Measurements from ENCODE around the gene NFE2L3.
A peak's percentile ranks its signal among the peaks of the same experiment; 100 is the strongest.
"Not testable (repeated sequence)": the region's sequence is repeated elsewhere in the genome, so short reads cannot be mapped to it uniquely, and the experiment has no call there.

The NFE2L3 gene

GRCh38 chr7:26144184-26145080, 7.6 kb upstream of the NFE2L3 start:
- DNase-seq: no peak

- DNase-seq: no peak
These were observed 6.8 kb upstream of the NFE2L3 start for GRCh38 chr7:26145238-26145637.

- DNase-seq: no peak
These were observed 5.0 kb upstream of the NFE2L3 start for GRCh38 chr7:26147030-26147429.

GRCh38 chr7:26147646-26148306, 4.2 kb upstream of the NFE2L3 start:
- not testable (repeated sequence) for DNase-seq

- not testable (repeated sequence) for DNase-seq
These were observed 3.7 kb upstream of the NFE2L3 start for GRCh38 chr7:26148307-26148700.

- DNase-seq: no peak
These were observed 2.5 kb upstream of the NFE2L3 start for GRCh38 chr7:26149391-26149977.

GRCh38 chr7:26151096-26151495, 902 bp upstream of the NFE2L3 start:
- no peak for DNase-seq

- DNase-seq: no peak
These were observed 397 bp upstream of the NFE2L3 start for GRCh38 chr7:26151650-26151952.

GRCh38 chr7:26152782-26153240, 813 bp downstream of the NFE2L3 start:
- peak; percentile 63 for DNase-seq

- DNase-seq: no peak
These were observed 1.3 kb downstream of the NFE2L3 start for GRCh38 chr7:26153241-26153822.

- DNase-seq: no peak
These were observed 2.1 kb downstream of the NFE2L3 start for GRCh38 chr7:26153823-26154783.

- DNase-seq: no peak
These were observed 3.8 kb downstream of the NFE2L3 start for GRCh38 chr7:26155531-26156375.

GRCh38 chr7:26156451-26157420, 4.7 kb downstream of the NFE2L3 start:
- no peak for DNase-seq

GRCh38 chr7:26157520-26158105, 5.6 kb downstream of the NFE2L3 start:
- no peak for DNase-seq

- DNase-seq: no peak
These were observed 7.2 kb downstream of the NFE2L3 start for GRCh38 chr7:26159243-26159642.

GRCh38 chr7:26160896-26161295, 8.9 kb downstream of the NFE2L3 start:
- no peak for DNase-seq

- DNase-seq: no peak
These were observed 10.4 kb downstream of the NFE2L3 start for GRCh38 chr7:26162431-26162830.

- DNase-seq: not testable (repeated sequence)
These were observed 11.8 kb downstream of the NFE2L3 start for GRCh38 chr7:26163804-26164203.

Data from right kidney (tissue), 1 donor.